ACC112 (cell line): ENCODE data around the gene SLC38A10.
A peak's percentile ranks its signal among the peaks of the same experiment; 100 is the strongest.

ENCODE experiments used
- H2AFZ ChIP-seq: fragments of 200-600 bp; sonication (generic); one replicate; pipeline ENCODE4 v1.6.0; 2017; ENCODE audit warnings: antibody characterized with exemption, low read length; ENCODE audit not compliant: unreplicated experiment
- H3K27ac ChIP-seq: fragments of 200-600 bp; sonication (generic); 2 replicates; pipeline ENCODE4 v1.5.1; 2014; ENCODE audit warnings: low read depth, mild to moderate bottlenecking, antibody characterized with exemption, low read length, moderate library complexity
- H3K27me3 ChIP-seq: fragments of 200-600 bp; sonication (generic); 2 replicates; pipeline ENCODE4 v1.6.1; 2014; ENCODE audit warnings: mild to moderate bottlenecking, antibody characterized with exemption, low read length, moderate library complexity, mixed read lengths; ENCODE audit not compliant: insufficient read depth
- H3K36me3 ChIP-seq: fragments of 200-600 bp; sonication (generic); 2 replicates; pipeline ENCODE4 v1.6.1; 2016; ENCODE audit warnings: mild to moderate bottlenecking, antibody characterized with exemption, low read length, moderate library complexity, mixed read lengths; ENCODE audit not compliant: insufficient read depth
- H3K4me1 ChIP-seq: fragments of 200-600 bp; sonication (generic); one replicate; pipeline ENCODE4 v1.6.1; 2016; ENCODE audit warnings: low read length, mixed read lengths; ENCODE audit not compliant: insufficient read depth, unreplicated experiment, control insufficient read depth
- H3K4me3 ChIP-seq: fragments of 200-600 bp; sonication (generic); 2 replicates; pipeline ENCODE4 v1.5.1; 2014; ENCODE audit warnings: mild to moderate bottlenecking, low read depth, low read length
- H3K79me2 ChIP-seq: fragments of 200-600 bp; sonication (generic); one replicate; pipeline ENCODE4 v1.6.0; 2016; ENCODE audit warnings: low read length; ENCODE audit not compliant: control insufficient read depth, unreplicated experiment, insufficient read depth

The SLC38A10 gene

DNA sequence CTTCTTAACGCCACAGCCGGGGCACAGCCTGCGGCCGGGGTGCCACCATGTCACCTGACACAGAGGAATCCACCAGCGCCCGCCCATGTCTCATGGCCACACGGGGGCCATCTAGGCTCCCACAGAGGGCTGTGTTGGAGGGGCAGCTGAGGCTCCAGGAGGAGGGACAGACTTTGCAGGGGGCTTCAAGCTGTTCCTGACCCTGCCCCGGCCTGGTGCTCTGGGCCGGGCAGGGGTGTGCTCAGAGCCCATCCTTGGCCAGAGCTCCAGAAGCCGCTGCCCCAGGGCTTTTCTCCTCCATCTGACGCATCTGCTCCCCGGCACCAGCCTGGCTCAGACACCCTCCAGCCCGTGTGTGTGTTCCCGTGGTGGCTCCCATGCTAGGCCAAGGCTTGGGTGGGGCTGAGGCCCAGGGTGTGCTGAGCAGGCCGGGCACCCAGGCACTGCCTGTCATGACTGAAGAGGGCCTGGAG lies 7.8 kb upstream of the SLC38A10 start:
- Histone ChIP-seq H3K27me3 (no peaks in the 10 kb centered on the region), H2AFZ (no peak overlapping the region), H3K4me1 (no peaks in the 10 kb centered on the region), H3K27ac (no peak overlapping the region), H3K79me2 (no peaks in the 10 kb centered on the region), H3K4me3 (no peak overlapping the region), H3K36me3 (no peaks in the 10 kb centered on the region)

DNA sequence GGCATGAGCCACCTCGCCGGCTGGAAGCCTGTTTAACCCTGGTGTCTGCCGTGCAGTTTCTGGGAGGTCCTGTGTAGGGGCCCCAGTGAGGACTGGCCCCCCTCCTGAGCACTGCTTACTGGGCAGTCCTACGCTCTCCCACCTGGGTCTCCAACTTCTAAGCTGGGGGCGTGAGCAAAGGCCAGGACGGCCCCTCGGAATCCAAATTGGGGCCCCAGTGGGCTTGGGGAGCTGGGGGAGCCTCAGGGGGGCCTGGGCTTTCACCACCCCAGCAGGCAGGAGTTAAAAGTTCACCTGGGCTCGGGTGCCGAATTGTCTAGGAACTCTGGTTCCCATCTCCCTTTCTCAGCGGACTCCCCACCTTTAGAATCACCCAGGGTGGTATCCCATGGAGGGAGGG lies 7.2 kb upstream of the SLC38A10 start:
- no peaks in the 10 kb centered on the region for H3K4me1 ChIP-seq
- H3K27me3 ChIP-seq, result no peaks in the 10 kb centered on the region
- H2AFZ ChIP-seq, result no peak overlapping the region
- no peak overlapping the region for H3K4me3 ChIP-seq
- H3K79me2 ChIP-seq, result no peaks in the 10 kb centered on the region
- H3K27ac ChIP-seq, result no peak overlapping the region
- H3K36me3 ChIP-seq, result no peaks in the 10 kb centered on the region

DNA sequence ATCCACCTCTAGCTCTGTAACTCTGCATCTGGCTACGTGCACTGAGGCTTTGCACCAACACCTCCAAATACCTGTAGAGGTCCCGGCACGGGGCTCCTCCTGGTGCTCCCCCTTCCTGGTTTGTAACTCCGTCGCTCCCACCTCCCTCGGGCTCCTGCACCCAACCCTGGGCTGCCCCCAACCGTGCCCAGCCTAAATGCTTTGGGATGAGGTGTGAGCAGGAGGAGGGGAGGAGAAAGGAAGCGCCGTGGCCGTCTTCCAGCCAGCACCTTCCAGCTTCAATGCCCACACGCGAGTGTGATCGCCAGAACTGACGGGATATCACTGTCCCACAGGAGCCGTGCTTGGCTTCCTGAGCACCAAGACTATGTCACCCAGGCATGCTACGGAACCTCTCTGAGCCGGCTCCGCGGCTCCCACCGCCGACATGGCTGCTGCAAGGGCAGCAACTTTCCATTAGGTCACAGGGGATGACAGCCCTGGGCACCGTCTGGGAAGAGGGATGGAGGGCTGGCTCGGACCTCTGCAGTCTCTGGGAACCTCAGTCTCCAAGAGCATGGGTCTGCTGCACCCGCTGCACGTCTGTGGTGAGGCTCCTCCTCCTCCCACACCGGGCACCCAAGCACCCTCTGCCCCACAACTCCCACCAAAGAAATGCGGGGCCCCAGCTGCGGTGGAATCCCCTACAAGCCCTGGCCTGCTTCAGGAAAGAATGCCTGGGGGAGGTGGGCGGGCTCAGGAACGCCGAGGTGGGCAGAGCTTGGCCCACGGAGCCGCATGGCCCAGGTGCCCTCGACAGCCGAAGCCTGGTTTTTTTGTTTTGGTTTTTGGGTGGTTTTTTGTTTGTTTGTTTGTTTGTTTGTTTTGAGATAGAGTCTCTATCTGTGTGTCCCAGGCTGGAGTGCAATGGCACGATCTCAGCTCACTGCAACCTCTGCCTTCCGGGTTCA lies 6.4 kb upstream of the SLC38A10 start:
- Histone ChIP-seq H3K4me3 (no peak overlapping the region), H3K36me3 (no peaks in the 10 kb centered on the region), H3K27ac (no peak overlapping the region), H2AFZ (no peak overlapping the region), H3K4me1 (no peaks in the 10 kb centered on the region), H3K79me2 (no peaks in the 10 kb centered on the region), H3K27me3 (no peaks in the 10 kb centered on the region)

GRCh38 chr17:81300586-81301155 lies 5.6 kb upstream of the SLC38A10 start:
- no peaks in the 10 kb centered on the region for H3K79me2 ChIP-seq
- H3K4me1 ChIP-seq, result peaks cover 5% of the 10 kb centered on the region

DNA sequence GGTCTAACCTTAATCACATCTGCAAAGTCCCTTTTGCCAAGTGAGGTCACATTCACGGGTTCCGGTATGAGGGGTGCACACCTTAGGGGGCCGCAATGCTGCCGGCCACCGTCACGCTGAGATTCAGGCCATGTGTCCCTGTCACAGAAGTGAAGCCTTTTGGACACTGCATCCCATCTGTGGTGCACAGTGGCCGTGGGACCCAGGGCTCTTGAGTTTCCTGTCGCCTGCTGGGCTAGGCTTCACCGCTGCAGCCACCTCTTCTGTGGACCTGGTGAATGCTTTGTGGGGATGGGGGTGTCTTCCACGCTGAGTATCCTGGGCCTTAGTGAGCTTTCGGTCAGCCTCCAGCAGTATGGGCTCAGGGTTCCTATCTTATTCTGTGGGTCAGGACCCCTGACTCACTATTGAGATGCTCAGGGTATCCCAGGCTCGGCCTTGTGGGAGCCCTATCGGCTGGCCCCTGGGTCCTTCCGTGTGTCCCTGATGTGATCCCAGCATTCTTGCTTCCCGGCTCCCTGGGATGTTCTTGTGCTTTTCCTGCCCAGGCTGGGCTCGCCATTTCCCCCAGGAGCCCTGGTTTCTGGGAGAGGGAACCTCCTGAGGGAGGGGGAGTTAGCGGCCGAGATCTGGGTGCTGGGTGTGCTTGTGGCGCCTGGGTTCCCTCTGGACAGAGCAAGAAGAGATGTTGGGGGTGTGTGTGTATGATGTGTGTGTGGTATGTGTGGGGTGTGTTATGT lies 4.9 kb upstream of the SLC38A10 start:
- no peaks in the 10 kb centered on the region for H3K27me3 ChIP-seq
- no peak overlapping the region for H3K4me3 ChIP-seq
- peaks cover 5% of the 10 kb centered on the region for H3K4me1 ChIP-seq
- H2AFZ ChIP-seq, result no peak overlapping the region
- H3K79me2 ChIP-seq, result no peaks in the 10 kb centered on the region
- H3K27ac ChIP-seq, result no peak overlapping the region
- no peaks in the 10 kb centered on the region for H3K36me3 ChIP-seq

More at GRCh38 chr17:81300586-81301155, 5.6 kb upstream of the SLC38A10 start:
- no peaks in the 10 kb centered on the region for H3K27me3 ChIP-seq
- no peak overlapping the region for H2AFZ ChIP-seq
- H3K36me3 ChIP-seq, result no peaks in the 10 kb centered on the region
- H3K4me3 ChIP-seq, result no peak overlapping the region
- H3K27ac ChIP-seq, result no peak overlapping the region

DNA sequence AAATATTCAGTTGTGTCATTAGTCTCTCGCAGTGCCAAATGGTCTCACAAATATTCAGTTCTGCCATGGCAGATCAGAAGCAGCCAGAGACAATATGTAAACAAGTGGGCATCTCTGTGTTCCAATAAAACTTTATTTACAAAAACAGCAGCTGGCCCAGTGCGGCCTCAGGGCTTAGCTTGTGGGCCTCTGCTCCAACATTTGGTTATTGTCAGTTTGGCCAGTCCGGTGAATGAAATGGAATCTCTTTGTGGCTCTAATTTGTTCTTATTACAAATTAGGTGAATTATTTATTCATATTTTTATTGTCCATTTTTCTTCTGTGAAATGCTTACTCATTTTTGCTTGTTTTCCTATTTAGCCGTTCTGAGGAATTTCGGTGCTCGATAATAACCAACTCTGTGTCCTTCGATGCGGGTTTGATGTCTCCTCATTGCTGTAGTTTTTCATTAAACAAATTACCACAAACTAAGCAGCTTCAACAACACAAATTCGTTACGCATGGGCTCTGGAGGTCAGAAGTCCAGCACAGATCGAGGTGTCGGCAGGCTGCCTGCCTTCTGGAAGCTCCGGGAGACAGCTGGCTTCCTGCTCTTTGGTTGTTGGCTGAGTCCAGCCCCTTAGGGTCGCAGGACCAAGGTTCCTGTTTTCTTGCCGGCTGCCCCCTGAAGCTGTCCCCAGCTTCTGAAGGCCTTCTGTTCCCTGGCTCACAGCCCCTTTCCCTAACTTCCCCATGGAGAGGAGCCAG lies 4.1 kb upstream of the SLC38A10 start:
- Histone ChIP-seq H3K36me3 (no peaks in the 10 kb centered on the region), H3K79me2 (peaks cover 8% of the 10 kb centered on the region), H3K4me1 (peaks cover 5% of the 10 kb centered on the region), H3K27ac (no peak overlapping the region), H2AFZ (no peak overlapping the region), H3K27me3 (no peaks in the 10 kb centered on the region), H3K4me3 (no peak overlapping the region)

- H3K36me3 ChIP-seq, result no peaks in the 10 kb centered on the region
- no peak overlapping the region for H2AFZ ChIP-seq
- H3K4me1 ChIP-seq, result peaks cover 5% of the 10 kb centered on the region
These were observed 3.4 kb upstream of the SLC38A10 start for GRCh38 chr17:81298325-81298990.

DNA sequence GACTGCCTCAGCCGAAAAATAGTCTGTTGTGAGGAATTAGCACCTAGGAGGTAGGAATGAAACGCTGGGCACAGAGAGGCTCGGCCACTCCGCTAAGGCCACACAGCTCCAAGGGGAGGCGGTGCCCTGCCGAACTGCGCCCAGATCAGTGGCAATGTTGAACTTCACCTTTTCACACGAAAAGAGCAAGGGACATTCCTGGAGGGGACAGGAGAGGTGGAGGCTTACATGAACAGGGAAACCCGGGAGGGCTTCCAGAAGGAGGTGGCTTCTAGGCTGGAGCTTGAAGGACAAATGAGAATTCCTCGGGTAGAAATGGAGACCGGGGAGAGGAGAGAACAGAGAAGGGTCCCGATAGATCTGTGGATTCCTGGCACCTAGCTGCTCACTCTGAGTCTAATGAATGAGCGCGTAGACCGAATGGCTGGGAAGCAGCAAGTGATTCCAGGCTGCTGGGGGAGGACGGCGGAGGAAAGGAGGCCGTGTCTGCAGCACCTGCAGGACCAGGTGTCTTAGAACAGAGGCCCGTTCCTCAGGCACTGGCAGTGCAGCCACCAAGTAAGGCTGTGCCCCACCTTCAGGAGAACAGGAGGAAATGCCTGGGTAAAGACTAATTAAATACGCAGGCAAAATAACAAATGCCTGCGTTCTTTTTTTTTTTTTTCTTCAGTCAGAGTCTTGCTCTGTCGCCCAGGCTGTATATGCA lies 722 bp upstream of the SLC38A10 start:
- peak overlapping the region; percentile 78 for H3K4me3 ChIP-seq
- peak overlapping the region; percentile 92 for H2AFZ ChIP-seq
- H3K4me1 ChIP-seq, result peaks cover 5% of the 10 kb centered on the region
- H3K27me3 ChIP-seq, result no peaks in the 10 kb centered on the region
- no peaks in the 10 kb centered on the region for H3K36me3 ChIP-seq
- peak overlapping the region; percentile 37 for H3K27ac ChIP-seq
- peaks cover 32% of the 10 kb centered on the region for H3K79me2 ChIP-seq

More at GRCh38 chr17:81298325-81298990, 3.4 kb upstream of the SLC38A10 start:
- H3K27ac ChIP-seq, result no peak overlapping the region
- H3K79me2 ChIP-seq, result peaks cover 15% of the 10 kb centered on the region
- no peaks in the 10 kb centered on the region for H3K27me3 ChIP-seq
- H3K4me3 ChIP-seq, result no peak overlapping the region

GRCh38 chr17:81294512-81295030 lies 536 bp downstream of the SLC38A10 start:
- peak overlapping the region; percentile 78 for H3K4me3 ChIP-seq
- no peaks in the 10 kb centered on the region for H3K27me3 ChIP-seq
- peak overlapping the region; percentile 28 for H2AFZ ChIP-seq
- H3K79me2 ChIP-seq, result peaks cover 42% of the 10 kb centered on the region
- 0 out of 2 replicates have a peak, but pooled peaks cover 3% of the 10 kb centered on the region for H3K36me3 ChIP-seq
- H3K4me1 ChIP-seq, result peaks cover 5% of the 10 kb centered on the region
- peak overlapping the region; percentile 37 for H3K27ac ChIP-seq
